GM19035 (cell line): Measurements from ENCODE around the gene PGM5.
A peak's percentile ranks its signal among the peaks of the same experiment; 100 is the strongest.

Source experiments
- ATAC-seq: cut with Tn5 transposase; IDR thresholded peaks from one replicate; pipeline ENCODE4 v1.9.1; 2021; ENCODE audit not compliant: unreplicated experiment

Gene PGM5

DNA sequence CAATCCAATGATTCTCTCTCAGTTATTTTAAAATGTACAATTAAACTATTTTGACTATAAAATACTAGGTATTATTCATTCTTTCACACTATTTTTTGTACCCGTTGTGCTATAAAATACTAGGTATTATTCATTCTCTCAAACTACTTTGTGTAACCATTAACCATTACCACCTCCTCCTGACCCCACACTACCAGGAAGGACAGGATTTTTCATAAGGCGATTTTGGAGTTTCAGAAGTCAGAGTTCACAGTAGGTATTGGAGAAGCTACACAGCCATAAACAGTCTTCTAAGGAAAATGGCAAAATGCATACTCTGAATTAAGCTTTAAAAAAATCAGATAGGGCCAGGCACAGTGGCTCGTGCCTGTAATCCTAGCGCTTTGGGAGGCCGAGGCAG is 219.4 kb downstream of the PGM5 start:
- ATAC-seq: no peak

- peak; percentile 83 for ATAC-seq
Observed at GRCh38 chr9:68577774-68578591, 221.6 kb downstream of the PGM5 start.
